Stimulated activated CD4-positive, alpha-beta T cell treated with anti-CD3 and anti-CD28 coated beads, Interleukin-4, amount 100 ng/mL, for 48 hours (primary cell): ENCODE measurements around the gene SPRN.
"Not testable (repeated sequence)": the region's sequence is repeated elsewhere in the genome, so short reads cannot be mapped to it uniquely, and the experiment has no call there.

Experiments
- DNase-seq, 2 donors: peaks; one replicate each; pipeline ENCODE4 v3.0.0-alpha.2; 2020; ENCODE audit warnings: low read depth in 2 of 2

The SPRN gene, protein sequence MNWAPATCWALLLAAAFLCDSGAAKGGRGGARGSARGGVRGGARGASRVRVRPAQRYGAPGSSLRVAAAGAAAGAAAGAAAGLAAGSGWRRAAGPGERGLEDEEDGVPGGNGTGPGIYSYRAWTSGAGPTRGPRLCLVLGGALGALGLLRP

GRCh38 chr10:133424601-133425000 is at the start of gene SPRN:
TSS of gene SPRN (minus strand) at chr10:133424625. CDS start at chr10:133423681, 944 bp downstream.
- DNase-seq = not testable (repeated sequence)

- DNase-seq = no peak
These were observed 49.6 kb upstream of the SPRN start for GRCh38 chr10:133474027-133474426.

- DNase-seq = no peak
These were observed 48.8 kb upstream of the SPRN start for GRCh38 chr10:133473270-133473669.

DNA sequence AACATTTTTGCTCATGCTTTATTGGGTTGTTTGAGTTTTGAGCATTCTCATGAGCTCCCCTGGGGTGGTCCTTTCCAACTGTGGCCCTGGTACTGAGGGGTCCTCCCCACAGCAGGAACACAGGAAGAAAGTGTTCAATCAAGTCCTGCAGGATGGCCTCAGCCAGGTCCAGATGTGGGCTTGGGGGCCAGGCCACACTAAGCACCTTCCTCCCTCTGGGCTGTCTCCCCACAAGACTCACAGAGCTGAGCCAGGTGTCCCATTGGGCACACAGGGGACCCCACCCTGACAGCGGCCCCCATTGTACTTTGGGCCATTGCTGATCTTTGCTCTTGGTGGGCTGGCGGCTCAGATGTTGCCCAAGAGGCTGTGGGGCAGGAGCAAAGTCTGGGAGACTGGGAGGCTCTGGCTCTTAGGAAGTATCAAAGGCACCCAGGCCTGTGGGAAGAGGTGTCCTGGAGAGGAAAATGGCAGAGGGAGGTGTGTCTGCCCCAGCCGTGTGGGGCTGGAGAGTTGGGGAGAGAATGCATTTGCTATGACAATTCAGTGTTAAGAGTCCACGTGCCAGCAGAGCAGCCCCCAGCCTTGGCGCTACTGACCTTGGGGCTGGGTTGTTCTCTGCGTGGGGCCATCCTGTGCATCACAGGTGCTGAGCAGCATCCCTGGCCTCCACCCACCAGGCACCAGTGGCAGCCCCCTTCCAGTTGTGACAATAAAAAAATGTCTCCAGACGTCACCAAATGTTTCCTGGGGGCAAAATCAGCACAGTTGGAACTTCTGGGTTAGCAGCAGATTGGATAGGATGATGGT is 47.1 kb upstream of the SPRN start:
- no peak for DNase-seq

DNA sequence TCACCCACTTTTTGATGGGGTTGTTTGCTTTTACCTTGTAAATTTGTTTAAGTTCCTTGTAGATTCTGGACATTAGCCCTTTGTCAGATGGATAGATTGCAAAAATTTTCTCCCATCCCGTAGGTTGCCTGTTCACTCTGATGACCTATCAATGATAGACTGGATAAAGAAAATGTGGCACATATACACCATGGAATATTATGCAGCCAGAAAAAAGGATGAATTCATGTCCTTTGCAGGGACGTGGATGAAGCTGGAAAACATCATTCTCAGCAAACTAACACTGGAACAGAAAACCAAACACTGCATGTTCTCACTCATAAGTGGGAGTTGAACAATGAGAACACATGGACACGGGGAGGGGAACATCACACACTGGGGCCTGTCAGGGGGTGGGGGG is 44.8 kb upstream of the SPRN start:
- not testable (repeated sequence) for DNase-seq

DNA sequence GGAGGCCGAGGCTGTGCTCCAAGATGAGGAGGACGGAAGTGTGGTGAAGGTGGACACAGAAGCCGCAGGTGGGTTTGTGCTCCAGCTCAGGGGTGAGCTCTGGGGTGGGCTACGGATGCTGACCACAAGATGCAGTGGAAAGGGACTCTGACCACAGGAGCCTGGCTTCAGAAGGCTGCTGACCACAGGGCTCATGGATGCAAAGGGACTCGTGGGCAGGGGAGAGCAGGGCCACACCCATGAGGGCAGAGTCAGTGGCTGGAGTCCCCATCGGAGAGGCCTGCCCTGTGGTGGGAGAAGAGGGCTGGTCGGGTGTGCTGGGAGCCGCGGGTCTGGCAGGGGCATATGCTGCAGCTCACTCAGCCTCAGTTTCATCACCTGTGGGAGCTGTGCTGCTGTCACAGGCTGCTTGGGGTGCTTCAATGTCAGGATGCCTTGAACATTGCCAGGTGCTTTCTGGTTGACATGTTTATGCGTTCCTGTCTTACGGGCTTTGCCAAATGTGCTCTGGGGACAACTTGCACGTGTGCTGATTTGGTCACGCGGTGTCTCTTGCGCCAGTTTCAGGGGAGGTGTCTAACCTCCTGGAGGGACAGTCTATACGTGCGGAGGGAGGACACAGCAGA is 43.0 kb upstream of the SPRN start:
- DNase-seq = no peak

DNA sequence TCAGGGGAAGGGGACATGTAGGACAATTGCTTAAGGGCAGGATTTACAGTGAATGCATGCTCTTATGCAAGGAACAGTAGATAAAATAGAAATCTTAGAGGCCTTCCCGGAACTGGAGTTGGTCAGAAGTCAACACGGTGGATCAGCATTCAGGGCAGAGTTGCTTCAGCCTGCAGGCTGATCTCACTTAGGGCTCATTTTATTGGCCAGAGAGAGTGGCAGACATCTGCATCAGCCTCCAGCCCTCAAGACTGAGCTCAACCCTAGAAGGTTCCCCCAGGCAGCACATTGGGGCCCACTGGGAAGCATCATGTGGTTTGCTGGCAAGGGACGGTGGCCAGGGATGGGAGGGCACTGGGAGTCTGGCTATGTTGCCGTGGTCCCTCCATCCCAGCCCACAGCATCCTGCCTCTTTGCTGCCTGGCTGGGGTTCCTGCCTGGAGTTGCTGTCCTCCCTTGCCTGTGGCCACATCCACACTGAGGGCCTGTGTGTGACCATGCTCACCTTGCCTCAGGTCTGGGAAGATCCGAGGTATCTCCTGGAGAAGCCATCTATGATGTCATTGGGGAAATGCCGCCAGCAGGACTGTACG is 42.4 kb upstream of the SPRN start:
- no peak for DNase-seq

- no peak for DNase-seq
These were observed 41.6 kb upstream of the SPRN start for GRCh38 chr10:133465950-133466474.

- DNase-seq = no peak
These were observed 40.9 kb upstream of the SPRN start for GRCh38 chr10:133465191-133465949.

- no peak for DNase-seq
These were observed 40.2 kb upstream of the SPRN start for GRCh38 chr10:133464582-133465031.

DNA sequence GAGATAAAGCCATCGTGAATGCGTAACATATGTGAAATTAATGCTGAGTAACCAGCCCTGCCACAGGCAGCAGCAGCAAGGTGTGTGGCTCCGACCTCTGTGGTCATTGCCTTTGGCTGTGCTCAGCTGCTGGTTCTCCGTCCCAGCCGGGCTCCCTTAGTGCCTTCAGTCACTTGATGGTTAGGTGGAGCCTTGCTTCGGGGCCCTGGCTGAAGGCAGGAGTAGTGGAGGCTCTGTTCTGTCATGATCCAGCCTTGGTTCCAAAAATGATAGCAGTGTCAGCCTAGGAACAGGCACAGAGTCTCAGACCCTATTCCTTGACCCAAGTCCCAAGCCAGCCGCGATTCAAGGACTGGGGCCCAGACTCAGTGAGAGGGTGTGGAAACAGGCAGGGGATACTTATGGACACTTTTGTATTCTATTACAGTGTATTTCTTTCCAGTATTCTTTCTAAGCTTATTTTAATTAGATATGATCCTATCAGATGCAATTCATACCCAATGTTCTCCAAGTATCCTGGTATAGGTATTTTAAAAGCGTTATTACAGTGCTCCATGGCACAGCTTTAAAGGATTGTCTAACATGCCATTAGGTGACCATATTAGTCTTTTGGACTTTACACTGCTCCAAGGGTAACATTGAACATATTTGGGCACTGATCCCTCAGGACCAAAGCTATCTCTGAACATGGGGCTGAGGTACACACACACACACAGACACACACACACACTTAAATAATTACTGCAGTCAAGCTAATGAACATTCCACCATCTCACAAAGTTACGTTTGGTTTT is 38.3 kb upstream of the SPRN start:
- no peak for DNase-seq

GRCh38 chr10:133461841-133462240 is 37.4 kb upstream of the SPRN start:
- DNase-seq = no peak

GRCh38 chr10:133461027-133461426 is 36.6 kb upstream of the SPRN start:
- no peak for DNase-seq

GRCh38 chr10:133460208-133460769 is 35.9 kb upstream of the SPRN start:
- no peak for DNase-seq

GRCh38 chr10:133459454-133460207 is 35.2 kb upstream of the SPRN start:
- DNase-seq = no peak

- no peak for DNase-seq
These were observed 34.5 kb upstream of the SPRN start for GRCh38 chr10:133458710-133459453.

DNA sequence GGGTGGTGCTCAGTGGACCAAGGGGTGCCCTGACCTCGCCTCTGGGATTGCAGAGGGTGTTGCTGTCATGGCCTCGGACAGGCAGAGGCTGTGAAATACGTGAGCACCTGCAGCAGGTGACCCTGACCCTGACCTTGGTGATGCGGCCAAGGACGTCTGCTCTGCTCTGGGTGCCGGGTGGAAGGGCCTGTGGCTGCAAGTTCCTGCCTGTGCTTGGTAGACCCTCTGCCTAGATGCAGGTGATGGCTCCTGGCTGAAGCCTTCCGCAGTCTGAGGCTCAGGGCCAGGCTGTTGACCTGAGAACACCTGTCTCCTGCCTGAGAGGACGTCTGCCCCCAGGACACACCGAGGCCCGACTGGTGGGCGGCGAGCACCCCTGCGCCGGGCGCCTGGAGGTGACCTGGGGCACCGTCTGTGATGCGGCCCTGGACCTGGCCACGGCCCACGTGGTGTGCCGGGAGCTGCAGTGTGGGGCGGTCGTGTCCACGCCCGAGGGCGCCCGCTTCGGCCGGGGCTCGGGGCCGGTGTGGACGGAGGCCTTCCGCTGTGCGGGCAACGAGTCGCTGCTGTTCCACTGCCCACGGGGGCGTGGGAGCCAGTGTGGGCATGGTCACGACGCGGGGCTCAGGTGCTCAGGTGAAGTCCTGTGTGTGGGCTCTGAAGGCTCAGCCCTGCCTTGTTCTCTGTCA is 33.7 kb upstream of the SPRN start:
- DNase-seq = no peak

DNA sequence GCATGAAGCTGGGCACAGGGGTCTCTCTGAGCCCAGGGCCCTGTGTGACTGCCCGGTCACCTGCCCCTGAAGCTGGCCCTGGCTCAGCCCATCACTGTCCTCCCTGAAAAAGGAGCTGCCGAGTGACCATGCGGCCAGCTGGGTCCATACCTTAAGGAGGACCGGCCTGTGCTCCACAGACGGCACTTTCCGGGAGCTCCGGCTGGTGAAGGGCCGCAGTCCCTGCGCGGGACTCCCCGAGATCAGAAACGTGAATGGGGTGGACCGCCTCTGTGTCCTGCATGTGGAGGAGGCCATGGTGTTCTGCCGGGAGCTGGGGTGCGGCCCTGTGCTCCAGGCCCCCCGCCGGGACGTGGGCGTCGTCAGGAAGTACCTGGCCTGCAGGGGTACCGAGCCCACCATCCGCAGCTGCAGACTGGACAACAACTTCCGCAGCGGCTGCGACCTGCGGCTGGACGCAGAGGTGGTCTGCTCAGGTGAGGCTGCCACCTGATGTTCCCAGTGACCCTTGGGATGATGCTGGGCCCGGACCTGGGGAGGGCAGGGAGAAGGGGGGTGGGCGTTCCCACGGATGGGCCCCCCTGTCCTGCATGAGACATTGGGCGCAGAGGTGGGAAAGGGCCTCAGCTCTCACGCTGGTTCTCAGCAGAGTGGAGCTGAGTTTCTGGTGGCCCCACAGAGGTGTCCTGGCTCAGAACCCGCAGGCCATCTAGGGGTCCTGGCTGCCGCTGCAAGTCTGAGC is 32.8 kb upstream of the SPRN start:
- DNase-seq = no peak
